ENCODE data around the gene HVCN1. TPM values are rescaled to one million over a fixed set of nuclear protein-coding genes. Genes with fewer than 3 reads are reported as not detected.

HVCN1 gene
- total RNA-seq, 1 donor from 2014 or later, result 29.2 TPM

DNA sequence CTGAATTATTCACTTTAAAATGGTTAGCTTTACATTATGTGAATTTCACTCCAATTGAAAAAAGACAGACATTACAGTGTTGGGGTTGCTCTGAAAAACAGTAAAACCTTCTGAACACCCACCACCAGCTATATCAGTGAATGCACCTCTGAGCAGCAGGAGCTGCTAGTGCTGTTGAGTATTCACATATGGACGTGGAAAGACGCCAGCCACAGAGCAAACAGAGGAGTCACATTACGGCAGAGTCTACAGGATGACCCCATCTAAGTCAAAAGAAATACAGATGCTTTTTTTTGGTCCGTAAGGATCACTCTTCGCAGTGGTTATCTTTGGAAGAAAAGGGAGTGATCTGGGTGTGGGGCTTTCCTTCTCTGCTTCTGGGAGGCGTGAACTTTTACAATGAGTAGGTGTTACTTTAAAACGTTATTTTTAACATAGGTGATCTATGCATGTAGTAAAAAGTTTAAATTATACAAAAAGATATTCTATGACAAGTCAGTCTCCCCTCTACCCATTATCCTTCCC is 4.5 kb downstream of the HVCN1 start:
- no peaks in the 10 kb centered on the region for H3K36me3 ChIP-seq
- ATAC-seq (no peak), DNase-seq (no peak)
- no peak overlapping the region for H3K4me3 ChIP-seq
- H3K27ac ChIP-seq, result no peak overlapping the region
- intact Hi-C loops (cut with DNase I), result no loop called here
- H3K27me3 ChIP-seq (ENCODE audit: low read depth), result no peaks in the 10 kb centered on the region
- H3K4me1 ChIP-seq, result peaks cover 15% of the 10 kb centered on the region
- H3K9me3 ChIP-seq, result no peaks in the 10 kb centered on the region
- TF ChIP-seq, protein P1, sequence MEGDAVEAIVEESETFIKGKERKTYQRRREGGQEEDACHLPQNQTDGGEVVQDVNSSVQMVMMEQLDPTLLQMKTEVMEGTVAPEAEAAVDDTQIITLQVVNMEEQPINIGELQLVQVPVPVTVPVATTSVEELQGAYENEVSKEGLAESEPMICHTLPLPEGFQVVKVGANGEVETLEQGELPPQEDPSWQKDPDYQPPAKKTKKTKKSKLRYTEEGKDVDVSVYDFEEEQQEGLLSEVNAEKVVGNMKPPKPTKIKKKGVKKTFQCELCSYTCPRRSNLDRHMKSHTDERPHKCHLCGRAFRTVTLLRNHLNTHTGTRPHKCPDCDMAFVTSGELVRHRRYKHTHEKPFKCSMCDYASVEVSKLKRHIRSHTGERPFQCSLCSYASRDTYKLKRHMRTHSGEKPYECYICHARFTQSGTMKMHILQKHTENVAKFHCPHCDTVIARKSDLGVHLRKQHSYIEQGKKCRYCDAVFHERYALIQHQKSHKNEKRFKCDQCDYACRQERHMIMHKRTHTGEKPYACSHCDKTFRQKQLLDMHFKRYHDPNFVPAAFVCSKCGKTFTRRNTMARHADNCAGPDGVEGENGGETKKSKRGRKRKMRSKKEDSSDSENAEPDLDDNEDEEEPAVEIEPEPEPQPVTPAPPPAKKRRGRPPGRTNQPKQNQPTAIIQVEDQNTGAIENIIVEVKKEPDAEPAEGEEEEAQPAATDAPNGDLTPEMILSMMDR (IDR thresholded peaks at IDR 0.05), result no peak

DNA sequence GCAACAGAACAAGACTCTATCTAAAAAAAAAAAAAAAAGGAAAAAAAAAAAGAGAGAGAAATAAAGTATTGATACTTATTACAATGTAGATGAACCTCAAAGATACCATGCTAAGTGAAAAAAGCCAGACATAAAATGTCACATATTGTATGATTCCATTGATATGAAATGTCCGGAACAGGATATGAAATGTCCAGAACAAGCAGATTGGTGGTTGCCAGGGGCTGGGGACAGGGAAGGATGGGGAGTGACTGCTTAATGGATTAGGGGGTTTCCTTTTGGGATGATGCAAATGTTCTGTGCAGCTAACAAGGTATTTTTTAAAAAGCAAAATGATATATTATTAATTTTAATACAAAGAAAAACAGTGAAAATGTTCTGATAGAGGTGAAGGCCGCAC is 5.0 kb downstream of the HVCN1 start:
- no peak overlapping the region for H3K27ac ChIP-seq
- no peaks in the 10 kb centered on the region for H3K9me3 ChIP-seq
- no peak overlapping the region for H3K4me3 ChIP-seq
- intact Hi-C loops (cut with DNase I), result no loop called here
- no peaks in the 10 kb centered on the region for H3K27me3 ChIP-seq (ENCODE audit: low read depth)
- TF ChIP-seq, protein P1 (IDR thresholded peaks at IDR 0.05), result no peak
- H3K4me1 ChIP-seq, result peaks cover 14% of the 10 kb centered on the region
- ATAC-seq, result no peak
- no peaks in the 10 kb centered on the region for H3K36me3 ChIP-seq
- no peak for DNase-seq

DNA sequence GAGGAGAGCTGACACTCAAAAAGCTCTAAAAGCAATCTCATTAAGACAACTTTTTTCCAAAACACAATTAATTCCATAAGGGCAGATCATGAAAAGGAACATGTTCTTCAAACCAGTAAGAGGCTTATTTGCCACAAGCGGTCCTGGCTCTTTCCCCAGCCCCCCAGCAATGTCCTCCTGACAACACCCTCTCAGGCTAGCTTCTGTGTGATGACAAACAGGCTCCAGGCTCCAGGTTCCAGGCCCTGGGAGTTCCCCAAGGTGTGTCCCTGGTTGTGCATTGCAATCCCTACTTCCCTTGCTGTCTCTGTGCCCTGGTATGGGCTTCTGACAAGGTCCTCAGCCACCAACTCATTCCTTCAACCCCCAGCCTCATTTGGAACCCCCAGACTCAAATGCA is 8.9 kb downstream of the HVCN1 start:
- Histone ChIP-seq H3K27ac (no peak overlapping the region), H3K27me3 (ENCODE audit: low read depth) (no peaks in the 10 kb centered on the region), H3K4me1 (peaks cover 19% of the 10 kb centered on the region), H3K4me3 (no peak overlapping the region), H3K36me3 (no peaks in the 10 kb centered on the region), H3K9me3 (no peaks in the 10 kb centered on the region)
- no peak for ATAC-seq
- no peak for DNase-seq
- TF ChIP-seq, protein P1 (IDR thresholded peaks at IDR 0.05), result no peak
- intact Hi-C loops (cut with DNase I), result no loop called here

DNA sequence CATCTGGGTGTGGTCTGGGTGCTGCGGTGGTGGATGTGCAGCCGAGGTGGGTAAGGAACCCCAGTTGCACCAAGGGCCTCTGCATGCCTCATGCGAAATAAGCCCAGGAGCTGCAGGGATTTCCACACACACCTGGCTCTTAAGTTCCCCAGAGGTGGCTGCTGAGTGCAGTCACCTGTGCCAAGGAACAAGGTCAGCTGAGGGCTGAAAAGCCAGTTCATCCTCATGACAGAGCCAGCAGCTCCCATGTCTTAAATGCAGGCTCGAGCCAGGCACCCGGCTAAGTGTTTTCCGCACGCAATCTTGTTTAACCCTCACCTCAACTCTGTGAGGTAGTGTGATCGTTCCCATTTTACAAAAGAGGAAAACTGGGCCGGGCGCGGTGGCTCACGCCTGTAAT is 9.7 kb downstream of the HVCN1 start:
- Histone ChIP-seq H3K9me3 (no peaks in the 10 kb centered on the region), H3K27me3 (ENCODE audit: low read depth) (no peaks in the 10 kb centered on the region), H3K36me3 (no peaks in the 10 kb centered on the region), H3K27ac (no peak overlapping the region), H3K4me3 (no peak overlapping the region), H3K4me1 (peaks cover 19% of the 10 kb centered on the region)
- intact Hi-C loops (cut with DNase I), result no loop called here
- DNase-seq, result no peak
- ATAC-seq, result no peak
- TF ChIP-seq, protein P1 (IDR thresholded peaks at IDR 0.05), result no peak

DNA sequence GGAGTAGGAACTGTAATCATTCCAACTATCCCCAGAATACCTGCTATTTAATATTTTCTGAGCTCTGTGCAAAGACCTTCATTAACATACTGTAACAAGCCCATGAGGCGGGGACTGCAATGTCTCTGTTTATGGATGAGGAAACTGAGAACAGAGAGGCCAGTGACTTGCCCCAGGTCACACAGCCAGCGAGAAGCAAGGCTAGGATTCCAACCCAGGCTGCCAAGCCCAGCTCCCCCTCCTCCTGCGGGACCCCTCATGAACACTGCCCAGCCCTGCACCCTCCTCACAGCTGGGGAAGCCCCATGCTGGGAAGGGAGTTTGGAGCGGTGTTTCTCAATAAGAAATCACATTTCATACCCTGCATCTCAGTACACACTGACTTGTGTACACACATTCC is 10.9 kb downstream of the HVCN1 start:
- no peaks in the 10 kb centered on the region for H3K9me3 ChIP-seq
- intact Hi-C loops (cut with DNase I), result no loop called here
- H3K4me3 ChIP-seq, result no peak overlapping the region
- no peaks in the 10 kb centered on the region for H3K27me3 ChIP-seq (ENCODE audit: low read depth)
- DNase-seq (no peak), ATAC-seq (peak in 1 of 2 donors; percentile 18)
- TF ChIP-seq, protein P1 (IDR thresholded peaks at IDR 0.05), result no peak
- H3K4me1 ChIP-seq, result peaks cover 19% of the 10 kb centered on the region
- H3K27ac ChIP-seq, result peak overlapping the region; percentile 39
- no peaks in the 10 kb centered on the region for H3K36me3 ChIP-seq
